WTC11 (cell line): Measurements from ENCODE around the gene TMC4. TPM values are rescaled to one million over a fixed set of nuclear protein-coding genes. Genes with fewer than 3 reads are reported as not detected.
A peak's percentile ranks its signal among the peaks of the same experiment; 100 is the strongest.

Experiments
- ATAC-seq: fragments of 200-7000 bp; cut with Tn5 transposase; 2 replicates; pipeline ENCODE4 v1.10.0; 2021; ENCODE audit warnings: mild to moderate bottlenecking, moderate library complexity
- CTCF ChIA-PET: fragments of 300-600 bp; sonication (Branson Sonifier 250); formaldehyde crosslinking; loops from one replicate; lab custom pipeline; 2021; ENCODE audit warnings: antibody characterized with exemption; lab: Charles Lee
- POLR2A ChIA-PET: fragments of 350-600 bp; sonication (Branson Sonifier 250); formaldehyde crosslinking; loops from one replicate; lab custom pipeline; 2021; ENCODE audit warnings: antibody characterized with exemption; lab: Charles Lee
- DNase-seq: peaks from one replicate; pipeline ENCODE4 v3.0.0; 2021; ENCODE audit warnings: low spot score
- H3K27ac Mint-ChIP-seq: 2 replicates; pipeline ENCODE4 v1.8.0; 2021; ENCODE audit warnings: mixed read lengths
- H3K27me3 Mint-ChIP-seq: 2 replicates; pipeline ENCODE4 v1.8.0; 2021; ENCODE audit warnings: low read depth, mild to moderate bottlenecking, moderate library complexity, mixed read lengths
- H3K36me3 Mint-ChIP-seq: 2 replicates; pipeline ENCODE4 v1.8.0; 2021; ENCODE audit warnings: mixed read lengths
- H3K4me1 Mint-ChIP-seq: 2 replicates; pipeline ENCODE4 v1.8.0; 2022; ENCODE audit warnings: mixed read lengths
- H3K4me3 Mint-ChIP-seq: 2 replicates; pipeline ENCODE4 v1.8.0; 2021; ENCODE audit warnings: mild to moderate bottlenecking, moderate library complexity, mixed read lengths
- H3K9me3 Mint-ChIP-seq: 2 replicates; pipeline ENCODE4 v1.8.0; 2021; ENCODE audit warnings: mixed read lengths
- ATF1 ChIP-seq: sonication (generic); formaldehyde crosslinking; IDR thresholded peaks from 2 replicates; pipeline ENCODE4 v1.8.1; 2023; ENCODE audit warnings: mild to moderate bottlenecking, moderate library complexity, missing genetic modification reagents
- ATF2 ChIP-seq: sonication (generic); formaldehyde crosslinking; IDR thresholded peaks from 2 replicates; pipeline ENCODE4 v1.8.1; 2022; ENCODE audit warnings: low read depth, missing genetic modification reagents, borderline replicate concordance
- E2F4 ChIP-seq: sonication (generic); formaldehyde crosslinking; IDR thresholded peaks from 2 replicates; pipeline ENCODE4 v1.8.1; 2022; ENCODE audit warnings: low read depth, mild to moderate bottlenecking, moderate library complexity, missing genetic modification reagents, borderline replicate concordance
- E2F5 ChIP-seq: sonication (generic); formaldehyde crosslinking; IDR thresholded peaks from 2 replicates; pipeline ENCODE4 v1.8.1; 2022; ENCODE audit warnings: mild to moderate bottlenecking, moderate library complexity, missing genetic modification reagents
- ELF4 ChIP-seq: sonication (generic); formaldehyde crosslinking; IDR thresholded peaks from 2 replicates; pipeline ENCODE4 v1.8.1; 2022; ENCODE audit warnings: low read depth, mild to moderate bottlenecking, moderate library complexity, missing genetic modification reagents
- ETV6 ChIP-seq: sonication (generic); formaldehyde crosslinking; IDR thresholded peaks from 2 replicates; pipeline ENCODE4 v1.8.1; 2022; ENCODE audit warnings: mild to moderate bottlenecking, missing genetic modification reagents
- FOXJ3 ChIP-seq: sonication (generic); formaldehyde crosslinking; IDR thresholded peaks from 2 replicates; pipeline ENCODE4 v1.9.0; 2021; ENCODE audit warnings: missing genetic modification reagents, mild to moderate bottlenecking, borderline replicate concordance
- FOXK1 ChIP-seq: sonication (generic); formaldehyde crosslinking; IDR thresholded peaks from 2 replicates; pipeline ENCODE4 v1.8.0; 2022; ENCODE audit warnings: mild to moderate bottlenecking, moderate library complexity, missing genetic modification reagents
- JAZF1 ChIP-seq: fragments of 250-450 bp; sonication (Bioruptor Pico); IDR thresholded peaks from 2 replicates; pipeline ENCODE4 v1.9.0; 2021; ENCODE audit warnings: moderate library complexity, mild to moderate bottlenecking, inconsistent platforms
- MAX ChIP-seq: sonication (generic); formaldehyde crosslinking; IDR thresholded peaks from 2 replicates; pipeline ENCODE4 v1.8.0; 2022; ENCODE audit warnings: mild to moderate bottlenecking, missing genetic modification reagents
- MXD4 ChIP-seq: fragments of 250-450 bp; sonication (Bioruptor Pico); IDR thresholded peaks from 2 replicates; pipeline ENCODE4 v1.8.0; 2021; ENCODE audit warnings: mild to moderate bottlenecking, moderate library complexity, borderline replicate concordance
- RORB ChIP-seq: fragments of 250-450 bp; sonication (Bioruptor Pico); IDR thresholded peaks from 2 replicates; pipeline ENCODE4 v1.9.0; 2021; ENCODE audit warnings: mild to moderate bottlenecking
- SMAD4 ChIP-seq: sonication (generic); formaldehyde crosslinking; IDR thresholded peaks from 2 replicates; pipeline ENCODE4 v1.8.0; 2022; ENCODE audit warnings: mild to moderate bottlenecking, missing genetic modification reagents
- SP1 ChIP-seq: sonication (generic); formaldehyde crosslinking; conservative IDR thresholded peaks from 2 replicates; pipeline ENCODE4 v1.8.1; 2022; ENCODE audit warnings: missing genetic modification reagents
- TCF7 ChIP-seq: sonication (generic); formaldehyde crosslinking; IDR thresholded peaks from 2 replicates; pipeline ENCODE4 v1.8.0; 2022; ENCODE audit warnings: mild to moderate bottlenecking, low read depth, missing genetic modification reagents, moderate library complexity
- TEAD1 ChIP-seq: sonication (generic); formaldehyde crosslinking; IDR thresholded peaks from 2 replicates; pipeline ENCODE4 v1.8.0; 2022; ENCODE audit warnings: mild to moderate bottlenecking, missing genetic modification reagents
- ZBTB21 ChIP-seq: sonication (generic); formaldehyde crosslinking; IDR thresholded peaks from 2 replicates; pipeline ENCODE4 v1.8.1; 2023; ENCODE audit warnings: mild to moderate bottlenecking, missing genetic modification reagents, borderline replicate concordance
- ZNF512 ChIP-seq: sonication (generic); formaldehyde crosslinking; IDR thresholded peaks from 2 replicates; pipeline ENCODE4 v1.8.1; 2022; ENCODE audit warnings: missing genetic modification reagents, borderline replicate concordance
- ZNF532 ChIP-seq: fragments of 250-450 bp; sonication (Bioruptor Pico); IDR thresholded peaks from 2 replicates; pipeline ENCODE4 v1.9.0; 2021; ENCODE audit warnings: mild to moderate bottlenecking, borderline replicate concordance
- total RNA-seq: library from RNA; stranded (reverse); gene quantifications from 3 replicates; pipeline ENCODE4 v1.2.3, GENCODE V29; 2021

The TMC4 gene
- total RNA-seq, 1 experiment from 2014 or later = 9.3 TPM

- peak; percentile 94 for DNase-seq
- CTCF ChIA-PET = interaction anchor here (0.7 to 2.3 kb wide), 20 partner anchors 9 to 259 kb away, joined by 3 to 84 read pairs (median 4); partner anchors contain the start of genes CNOT3, MBOAT7, PRPF31 and TFPT
- no peaks in the 10 kb centered on the region for H3K27me3 Mint-ChIP-seq
- ATAC-seq = peak; percentile 95
- no peak overlapping the region for H3K4me3 Mint-ChIP-seq
- 0 out of 2 replicates have a peak, but pooled peaks have one; percentile 40 for TF ChIP-seq ETV6 (CRISPR knock-in tag)
- TF ChIP-seq FOXK1 (CRISPR knock-in tag) = peak; percentile 64; the same call in 1 of the 2 replicates
- no peak for TF ChIP-seq ATF2
- TF ChIP-seq FOXJ3 (CRISPR knock-in tag) = no peak
- TF ChIP-seq SP1 = 0 out of 2 replicates have a peak, but pooled peaks have one; percentile 47
- TF ChIP-seq ZBTB21 (CRISPR knock-in tag) = 0 out of 2 replicates have a peak, but pooled peaks have one; percentile 24
- TF ChIP-seq ATF1 (CRISPR knock-in tag) = no peak
- TF ChIP-seq E2F5 (CRISPR knock-in tag) = 0 out of 2 replicates have a peak, but pooled peaks have one; percentile 34
- TF ChIP-seq TEAD1 (CRISPR knock-in tag) = no peak
- TF ChIP-seq, all 79 proteins: peak for 5
- peaks cover 26% of the 10 kb centered on the region for H3K36me3 Mint-ChIP-seq
- POLR2A ChIA-PET = interaction anchor here (0.8 to 1.3 kb wide), 4 partner anchors 9 to 137 kb away, joined by 3 to 13 read pairs (median 4); partner anchors contain the start of genes LENG1 and MBOAT7
- no peaks in the 10 kb centered on the region for H3K9me3 Mint-ChIP-seq
- H3K27ac Mint-ChIP-seq = peak overlapping the region; percentile 63
- peaks cover 14% of the 10 kb centered on the region for H3K4me1 Mint-ChIP-seq
Observed at GRCh38 chr19:54179921-54180461, 7.0 kb upstream of the TMC4 start.

- CTCF ChIA-PET = interaction anchor here (0.7 to 2.3 kb wide), 19 partner anchors 8 to 260 kb away, joined by 3 to 84 read pairs (median 4); partner anchors contain the start of genes CNOT3, MBOAT7, PRPF31 and TFPT
- Mint-ChIP-seq H3K4me1 (peaks cover 14% of the 10 kb centered on the region), H3K4me3 (no peak overlapping the region), H3K36me3 (peaks cover 26% of the 10 kb centered on the region), H3K27me3 (no peaks in the 10 kb centered on the region), H3K9me3 (no peaks in the 10 kb centered on the region), H3K27ac (peak overlapping the region; percentile 63)
- no peak for DNase-seq
- no peak for ATAC-seq
- POLR2A ChIA-PET = interaction anchor here (0.8 to 1.3 kb wide), 4 partner anchors 10 to 138 kb away, joined by 3 to 13 read pairs (median 4); partner anchors contain the start of genes LENG1 and MBOAT7
- TF ChIP-seq JAZF1 (CRISPR knock-in tag) (no peak), E2F4 (CRISPR knock-in tag) (no peak), RORB (no peak), ZNF532 (CRISPR knock-in tag) (no peak), TCF7 (CRISPR knock-in tag) (no peak), ZNF512 (CRISPR knock-in tag) (no peak), MAX (CRISPR knock-in tag) (no peak), ELF4 (CRISPR knock-in tag) (no peak), SMAD4 (CRISPR knock-in tag) (no peak), MXD4 (no peak)
Observed at GRCh38 chr19:54179262-54179852, 6.4 kb upstream of the TMC4 start.
